Cardiac fibroblast (primary cell): ENCODE measurements around the gene TSSK6.

ENCODE experiments used
- DNase-seq, 2 donors: peaks; one replicate each; pipeline versions ENCODE4 v3.0.0 to v3.0.0-alpha.2; 2010; ENCODE audit warnings: low read depth in 2 of 2
- H3K4me3 ChIP-seq, 2 donors: replicated peaks in 1 of 2; 1 replicate in 1 of 2; 2 replicates in 1 of 2; pipeline ENCODE4 v1.5.1; 2011; ENCODE audit warnings: low read depth in 2 of 2, low read length in 2 of 2, mild to moderate bottlenecking in 2 of 2, moderate library complexity in 1 of 2
- CTCF ChIP-seq: IDR thresholded peaks from one replicate; pipeline ENCODE4 v1.5.1; 2011; ENCODE audit warnings: low read depth, mild to moderate bottlenecking, low read length, inconsistent platforms

Gene TSSK6

GRCh38 chr19:19504754-19505668 is 10.3 kb downstream of the TSSK6 start:
- no peak for TF ChIP-seq CTCF
- H3K4me3 ChIP-seq: no peak overlapping the region
- no peak for DNase-seq

GRCh38 chr19:19502808-19503602 is 12.3 kb downstream of the TSSK6 start:
- TF ChIP-seq CTCF: no peak
- DNase-seq: no peak
- no peak overlapping the region for H3K4me3 ChIP-seq

- TF ChIP-seq CTCF: no peak
- no peak for DNase-seq
- no peak overlapping the region for H3K4me3 ChIP-seq
These were observed 13.1 kb downstream of the TSSK6 start for GRCh38 chr19:19502281-19502680.

GRCh38 chr19:19501798-19502197 is 13.6 kb downstream of the TSSK6 start:
- TF ChIP-seq CTCF: no peak
- no peak overlapping the region for H3K4me3 ChIP-seq
- DNase-seq: no peak

GRCh38 chr19:19500975-19501644 is 14.2 kb downstream of the TSSK6 start:
- no peak overlapping the region for H3K4me3 ChIP-seq
- no peak for DNase-seq

More at GRCh38 chr19:19500975-19501644, 14.2 kb downstream of the TSSK6 start:
- TF ChIP-seq CTCF: no peak
